Hepatic stellate cell (primary cell): Measurements from ENCODE around the gene IL21R.

Experiments used
- DNase-seq: peaks from one replicate; pipeline ENCODE4 v3.0.0; 2011; ENCODE audit warnings: low spot score

Gene IL21R

GRCh38 chr16:27401768-27402568, at the start of gene IL21R:
TSS of gene IL21R (plus strand) at chr16:27402174. CDS start at chr16:27430072, 27,898 bp downstream.
- DNase-seq: peak; percentile 54

GRCh38 chr16:27353853-27354252, 48.1 kb upstream of the IL21R start:
- DNase-seq: no peak

DNA sequence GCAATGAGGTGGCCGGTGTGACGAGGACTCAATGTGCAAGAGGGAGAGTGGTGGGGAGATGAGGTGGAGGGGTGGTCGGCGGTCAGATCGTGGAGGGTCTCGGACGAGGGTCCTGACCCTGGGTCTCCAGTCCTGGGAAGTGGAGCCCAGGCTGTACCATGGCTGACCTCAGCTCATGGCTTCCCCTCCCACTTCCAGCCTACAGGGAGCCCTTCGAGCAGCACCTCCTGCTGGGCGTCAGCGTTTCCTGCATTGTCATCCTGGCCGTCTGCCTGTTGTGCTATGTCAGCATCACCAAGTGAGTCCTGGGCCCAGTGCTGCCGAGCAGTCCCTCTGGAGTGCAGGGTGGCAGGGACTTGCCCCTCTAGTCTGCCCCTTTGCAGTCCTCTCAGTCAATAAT, 46.4 kb upstream of the IL21R start:
- DNase-seq: peak; percentile 34

GRCh38 chr16:27356794-27357193, 45.2 kb upstream of the IL21R start:
- no peak for DNase-seq

GRCh38 chr16:27359051-27359450, 42.9 kb upstream of the IL21R start:
- DNase-seq: no peak

GRCh38 chr16:27359615-27360014, 42.4 kb upstream of the IL21R start:
- DNase-seq: no peak

- no peak for DNase-seq
Observed at GRCh38 chr16:27361987-27362386, 40.0 kb upstream of the IL21R start.

- no peak for DNase-seq
Observed at GRCh38 chr16:27362570-27363245, 39.3 kb upstream of the IL21R start.

DNA sequence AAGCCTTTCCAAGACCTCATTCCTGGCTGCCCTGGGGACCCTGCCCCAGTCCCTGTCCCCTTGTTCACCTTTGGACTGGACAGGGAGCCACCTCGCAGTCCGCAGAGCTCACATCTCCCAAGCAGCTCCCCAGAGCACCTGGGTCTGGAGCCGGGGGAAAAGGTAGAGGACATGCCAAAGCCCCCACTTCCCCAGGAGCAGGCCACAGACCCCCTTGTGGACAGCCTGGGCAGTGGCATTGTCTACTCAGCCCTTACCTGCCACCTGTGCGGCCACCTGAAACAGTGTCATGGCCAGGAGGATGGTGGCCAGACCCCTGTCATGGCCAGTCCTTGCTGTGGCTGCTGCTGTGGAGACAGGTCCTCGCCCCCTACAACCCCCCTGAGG, 38.7 kb upstream of the IL21R start:
- DNase-seq: no peak

DNA sequence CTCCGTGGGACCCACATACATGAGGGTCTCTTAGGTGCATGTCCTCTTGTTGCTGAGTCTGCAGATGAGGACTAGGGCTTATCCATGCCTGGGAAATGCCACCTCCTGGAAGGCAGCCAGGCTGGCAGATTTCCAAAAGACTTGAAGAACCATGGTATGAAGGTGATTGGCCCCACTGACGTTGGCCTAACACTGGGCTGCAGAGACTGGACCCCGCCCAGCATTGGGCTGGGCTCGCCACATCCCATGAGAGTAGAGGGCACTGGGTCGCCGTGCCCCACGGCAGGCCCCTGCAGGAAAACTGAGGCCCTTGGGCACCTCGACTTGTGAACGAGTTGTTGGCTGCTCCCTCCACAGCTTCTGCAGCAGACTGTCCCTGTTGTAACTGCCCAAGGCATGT, 38.2 kb upstream of the IL21R start:
- no peak for DNase-seq

DNA sequence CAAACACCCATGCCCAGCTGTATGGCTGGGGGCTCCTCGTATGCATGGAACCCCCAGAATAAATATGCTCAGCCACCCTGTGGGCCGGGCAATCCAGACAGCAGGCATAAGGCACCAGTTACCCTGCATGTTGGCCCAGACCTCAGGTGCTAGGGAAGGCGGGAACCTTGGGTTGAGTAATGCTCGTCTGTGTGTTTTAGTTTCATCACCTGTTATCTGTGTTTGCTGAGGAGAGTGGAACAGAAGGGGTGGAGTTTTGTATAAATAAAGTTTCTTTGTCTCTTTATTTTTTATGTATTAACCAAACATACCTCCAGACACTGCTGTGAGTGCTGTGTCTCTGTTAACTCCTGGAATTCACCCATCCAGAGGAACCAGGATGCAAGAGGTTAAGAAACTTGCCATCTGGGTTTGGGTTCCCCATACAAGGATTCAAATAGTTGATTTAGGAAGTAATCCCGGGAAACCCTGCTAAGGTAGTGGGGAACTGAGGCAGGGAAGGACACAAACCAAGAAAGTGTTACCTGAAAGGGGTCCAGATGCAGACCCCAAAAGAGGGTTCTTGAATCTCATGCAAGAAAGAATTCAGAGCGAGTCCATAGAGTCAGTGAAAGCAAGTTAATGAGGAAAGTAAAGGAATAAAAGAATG, 37.4 kb upstream of the IL21R start:
- DNase-seq: no peak

DNA sequence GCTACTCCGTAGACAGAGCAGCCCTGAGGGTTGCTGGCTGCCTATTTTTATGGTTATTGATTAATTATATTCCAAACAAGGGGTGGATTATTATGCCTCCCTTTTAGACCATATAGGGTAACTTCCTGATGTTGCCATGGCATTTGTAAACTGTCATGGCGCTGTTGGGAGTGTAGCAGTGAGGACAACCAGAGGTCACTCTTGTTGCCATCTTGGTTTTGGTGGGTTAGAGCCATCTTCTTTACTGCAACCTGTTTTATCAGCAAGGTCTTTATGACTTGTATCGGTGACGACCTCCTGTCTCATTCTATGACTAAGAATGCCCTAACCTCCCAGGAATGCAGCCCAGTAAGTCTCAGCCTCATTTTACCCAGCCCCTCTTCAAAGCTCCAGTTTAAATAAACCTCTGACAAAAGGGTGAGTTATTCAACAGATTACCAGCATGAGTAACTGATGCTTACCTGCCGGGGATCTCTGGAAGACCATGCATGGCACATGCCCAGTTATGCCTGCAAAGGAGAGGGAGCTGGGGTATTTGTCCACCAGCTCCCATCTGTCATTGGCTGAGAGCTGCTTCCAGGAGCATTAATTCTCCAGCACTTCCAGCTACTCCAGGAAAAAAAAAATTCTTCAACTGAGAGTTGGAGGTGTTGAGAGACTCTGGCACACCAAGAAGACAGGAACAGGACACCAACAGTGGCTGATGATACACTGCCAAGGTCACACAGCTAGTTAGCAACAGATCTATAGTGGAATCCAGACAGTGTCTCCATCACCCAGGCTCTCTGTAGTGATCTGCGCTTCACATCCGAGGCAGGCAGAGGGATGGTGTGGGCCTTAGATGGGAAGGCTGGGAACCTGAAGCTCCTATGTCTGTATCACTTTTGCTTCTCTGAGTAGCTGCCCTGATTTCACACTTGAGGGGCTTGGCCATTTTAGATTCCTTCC, 36.6 kb upstream of the IL21R start:
- no peak for DNase-seq

GRCh38 chr16:27366687-27367460, 35.1 kb upstream of the IL21R start:
- peak; percentile 32 for DNase-seq

- peak; percentile 93 for DNase-seq
Observed at GRCh38 chr16:27367461-27368357, 34.3 kb upstream of the IL21R start.

DNA sequence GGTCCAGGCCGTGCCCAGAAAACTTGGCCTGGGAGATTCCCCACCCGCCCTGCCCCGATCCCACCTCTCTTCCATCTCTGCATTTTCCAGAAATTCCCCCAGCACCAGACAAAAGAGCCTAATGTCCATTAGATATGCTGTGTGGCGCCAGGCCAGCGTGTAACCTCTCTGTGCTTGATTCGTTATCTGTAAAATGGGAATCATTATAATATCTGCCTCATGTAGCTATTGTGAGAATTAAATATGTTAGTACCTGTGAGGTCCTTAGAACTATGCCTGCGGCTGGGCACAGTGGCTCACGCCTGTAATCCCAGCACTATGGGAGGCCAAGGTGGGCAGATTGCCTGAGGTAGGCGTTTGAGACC, 33.6 kb upstream of the IL21R start:
- DNase-seq: no peak

DNA sequence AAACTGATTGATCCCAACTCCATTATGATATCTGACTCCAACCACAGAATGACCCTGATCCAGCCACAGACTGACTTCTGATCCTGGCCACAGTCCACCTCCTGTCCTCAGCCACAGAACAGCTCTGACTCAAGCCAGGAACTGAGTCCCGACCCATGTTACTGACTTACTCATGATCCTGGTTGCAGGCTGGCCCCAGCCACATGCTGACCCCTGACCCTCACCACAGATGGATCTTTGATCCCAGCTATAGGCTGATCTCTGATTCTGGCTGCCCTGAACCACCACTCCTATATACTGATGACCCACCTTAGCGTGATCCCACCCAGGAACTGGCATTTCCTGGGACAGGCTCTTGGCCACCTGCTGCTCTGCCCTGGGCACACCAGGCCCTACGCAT, 32.2 kb upstream of the IL21R start:
- peak; percentile 47 for DNase-seq

- DNase-seq: no peak
Observed at GRCh38 chr16:27370318-27370717, 31.7 kb upstream of the IL21R start.

DNA sequence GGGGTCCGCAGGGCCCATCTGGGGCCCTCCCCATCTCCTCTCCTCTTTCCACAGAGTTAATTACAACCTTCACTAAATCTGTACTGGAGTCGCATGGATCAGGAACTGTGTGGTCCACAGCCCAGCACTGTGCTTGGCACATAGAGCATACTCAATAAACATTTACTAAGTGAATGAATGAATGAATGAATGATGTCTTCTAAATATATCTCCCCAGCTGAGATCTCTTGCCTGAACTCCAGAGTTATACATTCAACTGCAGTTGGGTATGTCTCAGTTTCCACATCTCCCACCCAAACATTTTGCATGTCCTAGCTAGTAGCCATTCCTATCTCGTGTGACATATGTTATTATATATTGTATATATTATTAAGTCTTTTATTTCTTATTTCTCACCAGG, 28.7 kb upstream of the IL21R start:
- DNase-seq: no peak

DNA sequence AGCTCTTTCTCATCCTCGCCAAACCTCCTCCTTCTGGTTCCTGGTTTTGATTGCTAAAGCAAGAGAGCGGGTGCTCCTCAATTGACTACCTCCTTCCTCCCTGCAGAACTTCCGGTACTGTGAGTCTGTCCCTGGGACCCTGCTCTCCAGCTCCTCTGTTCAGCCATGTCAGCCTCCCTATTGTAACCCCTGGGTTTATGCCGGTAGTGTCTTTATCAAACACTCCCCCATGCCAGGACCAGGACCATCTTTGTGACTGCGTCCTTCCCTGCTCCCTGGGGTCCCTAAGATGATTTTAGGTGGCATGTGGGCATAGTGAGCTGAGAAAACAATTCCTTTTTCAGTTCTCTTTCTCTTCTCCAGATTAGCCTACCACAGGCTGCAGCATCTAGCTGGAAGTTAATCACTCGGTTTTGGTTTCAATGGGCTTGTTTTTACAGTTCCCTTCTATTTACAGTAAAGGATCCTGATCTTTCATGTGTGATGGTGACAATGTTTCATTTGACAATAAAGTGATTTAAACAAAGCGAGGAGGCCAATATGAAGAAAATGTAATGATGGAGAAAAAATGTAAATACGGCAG, 27.7 kb upstream of the IL21R start:
- no peak for DNase-seq
